ENCODE data around the gene IQGAP3.

IQGAP3 gene

GRCh38 chr1:156483397-156483796 lies 89.0 kb downstream of the IQGAP3 start:
- H3K27me3 ChIP-seq (ENCODE audit: low read depth, low read length): no peaks in the 10 kb centered on the region
- peaks cover 60% of the 10 kb centered on the region for H4K20me1 ChIP-seq (ENCODE audit: insufficient read depth, low read length)

DNA sequence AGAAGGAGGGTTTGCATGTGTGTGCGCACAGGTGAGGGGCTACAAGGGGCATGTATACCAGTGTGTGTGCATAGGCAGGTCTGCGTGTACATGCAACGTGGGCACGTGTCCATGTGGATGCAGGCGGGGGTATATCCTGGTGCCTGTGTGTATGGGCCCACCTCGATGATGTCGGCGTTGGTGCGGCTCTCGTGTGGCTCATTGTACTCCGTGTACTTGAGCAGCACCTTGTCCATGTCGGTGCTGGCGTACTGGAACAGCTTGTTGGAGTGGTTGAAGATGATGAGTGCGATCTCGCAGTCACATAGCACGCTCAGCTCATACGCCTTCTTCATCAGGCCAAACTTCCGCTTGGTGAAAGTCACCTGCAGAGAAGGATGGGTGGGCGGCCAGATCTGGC lies 90.1 kb downstream of the IQGAP3 start:
- H2AFZ ChIP-seq (ENCODE audit: low read depth, low read length): no peak overlapping the region
- H3K4me2 ChIP-seq (ENCODE audit: low read length): peak overlapping the region; percentile 54; the same call in 1 of the 2 replicates
- TF ChIP-seq, protein P1, sequence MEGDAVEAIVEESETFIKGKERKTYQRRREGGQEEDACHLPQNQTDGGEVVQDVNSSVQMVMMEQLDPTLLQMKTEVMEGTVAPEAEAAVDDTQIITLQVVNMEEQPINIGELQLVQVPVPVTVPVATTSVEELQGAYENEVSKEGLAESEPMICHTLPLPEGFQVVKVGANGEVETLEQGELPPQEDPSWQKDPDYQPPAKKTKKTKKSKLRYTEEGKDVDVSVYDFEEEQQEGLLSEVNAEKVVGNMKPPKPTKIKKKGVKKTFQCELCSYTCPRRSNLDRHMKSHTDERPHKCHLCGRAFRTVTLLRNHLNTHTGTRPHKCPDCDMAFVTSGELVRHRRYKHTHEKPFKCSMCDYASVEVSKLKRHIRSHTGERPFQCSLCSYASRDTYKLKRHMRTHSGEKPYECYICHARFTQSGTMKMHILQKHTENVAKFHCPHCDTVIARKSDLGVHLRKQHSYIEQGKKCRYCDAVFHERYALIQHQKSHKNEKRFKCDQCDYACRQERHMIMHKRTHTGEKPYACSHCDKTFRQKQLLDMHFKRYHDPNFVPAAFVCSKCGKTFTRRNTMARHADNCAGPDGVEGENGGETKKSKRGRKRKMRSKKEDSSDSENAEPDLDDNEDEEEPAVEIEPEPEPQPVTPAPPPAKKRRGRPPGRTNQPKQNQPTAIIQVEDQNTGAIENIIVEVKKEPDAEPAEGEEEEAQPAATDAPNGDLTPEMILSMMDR (IDR thresholded peaks at IDR 0.05; ENCODE audit: low read depth, low read length): no peak
- TF ChIP-seq EZH2phosphoT487 (IDR thresholded peaks at IDR 0.05; ENCODE audit: low read depth): no peak
- H3K27ac ChIP-seq (ENCODE audit: low read length): peak overlapping the region; percentile 53
- no peaks in the 10 kb centered on the region for H3K9me3 ChIP-seq (ENCODE audit: insufficient read depth, low read length)
- peaks cover 40% of the 10 kb centered on the region for H3K4me1 ChIP-seq (ENCODE audit: low read length)
- peaks cover 49% of the 10 kb centered on the region for H4K20me1 ChIP-seq (ENCODE audit: insufficient read depth, low read length)
- no peak overlapping the region for H3K4me3 ChIP-seq (ENCODE audit: low read length)
- no peak overlapping the region for H3K9ac ChIP-seq (ENCODE audit: low read length)
- H3K79me2 ChIP-seq (ENCODE audit: low read length): peaks cover 36% of the 10 kb centered on the region
- H3K27me3 ChIP-seq (ENCODE audit: low read depth, low read length): no peaks in the 10 kb centered on the region
- H3K36me3 ChIP-seq (replicated peaks; ENCODE audit: low read depth, low read length): peaks cover 56% of the 10 kb centered on the region

More at GRCh38 chr1:156483397-156483796, 89.0 kb downstream of the IQGAP3 start:
- TF ChIP-seq, protein P1 (IDR thresholded peaks at IDR 0.05; ENCODE audit: low read depth, low read length): no peak
- TF ChIP-seq EZH2phosphoT487 (IDR thresholded peaks at IDR 0.05; ENCODE audit: low read depth): no peak
- Histone ChIP-seq H3K79me2 (ENCODE audit: low read length) (peaks cover 47% of the 10 kb centered on the region), H2AFZ (ENCODE audit: low read depth, low read length) (no peak overlapping the region), H3K4me1 (ENCODE audit: low read length) (peaks cover 51% of the 10 kb centered on the region), H3K36me3 (replicated peaks; ENCODE audit: low read depth, low read length) (peaks cover 47% of the 10 kb centered on the region), H3K9ac (ENCODE audit: low read length) (no peak overlapping the region), H3K4me2 (ENCODE audit: low read length) (no peak overlapping the region), H3K4me3 (ENCODE audit: low read length) (no peak overlapping the region), H3K9me3 (ENCODE audit: insufficient read depth, low read length) (no peaks in the 10 kb centered on the region), H3K27ac (ENCODE audit: low read length) (no peak overlapping the region)

DNA sequence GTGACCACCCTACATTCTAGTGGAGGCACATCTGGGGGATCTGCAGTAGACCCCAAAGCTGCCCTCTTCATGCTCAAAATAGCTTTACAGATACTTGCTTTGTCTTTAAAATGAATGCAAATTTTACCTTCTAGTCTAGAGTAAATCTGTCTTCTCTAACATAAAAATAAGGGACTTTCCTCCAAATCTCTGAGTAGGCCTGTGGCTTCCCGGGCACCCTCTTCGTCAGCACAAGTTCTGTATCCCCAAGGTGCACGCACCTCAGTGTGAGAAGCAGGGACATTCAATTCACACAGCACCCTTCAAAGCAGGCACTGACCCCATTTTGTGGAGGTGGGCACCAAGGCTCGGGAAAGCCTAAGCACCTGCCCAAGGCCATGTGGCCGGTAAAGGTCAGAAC lies 90.8 kb downstream of the IQGAP3 start:
- Histone ChIP-seq H3K79me2 (ENCODE audit: low read length) (peaks cover 28% of the 10 kb centered on the region), H3K4me1 (ENCODE audit: low read length) (peaks cover 32% of the 10 kb centered on the region), H3K4me3 (ENCODE audit: low read length) (peak overlapping the region; percentile 36; the same call in 1 of the 2 replicates), H3K27ac (ENCODE audit: low read length) (peak overlapping the region; percentile 53), H3K27me3 (ENCODE audit: low read depth, low read length) (no peaks in the 10 kb centered on the region), H3K4me2 (ENCODE audit: low read length) (peak overlapping the region; percentile 54), H3K36me3 (replicated peaks; ENCODE audit: low read depth, low read length) (peaks cover 60% of the 10 kb centered on the region), H4K20me1 (ENCODE audit: insufficient read depth, low read length) (peaks cover 41% of the 10 kb centered on the region), H2AFZ (ENCODE audit: low read depth, low read length) (no peak overlapping the region), H3K9me3 (ENCODE audit: insufficient read depth, low read length) (no peaks in the 10 kb centered on the region), H3K9ac (ENCODE audit: low read length) (peak overlapping the region; percentile 36)
- TF ChIP-seq EZH2phosphoT487 (IDR thresholded peaks at IDR 0.05; ENCODE audit: low read depth): no peak
- TF ChIP-seq, protein P1 (IDR thresholded peaks at IDR 0.05; ENCODE audit: low read depth, low read length): no peak

GRCh38 chr1:156480411-156481192 lies 91.8 kb downstream of the IQGAP3 start:
- peak overlapping the region; percentile 53 for H3K27ac ChIP-seq (ENCODE audit: low read length)
- H3K9me3 ChIP-seq (ENCODE audit: insufficient read depth, low read length): no peaks in the 10 kb centered on the region

More at GRCh38 chr1:156480411-156481192, 91.8 kb downstream of the IQGAP3 start:
- no peak for TF ChIP-seq EZH2phosphoT487 (IDR thresholded peaks at IDR 0.05; ENCODE audit: low read depth)
- TF ChIP-seq, protein P1 (IDR thresholded peaks at IDR 0.05; ENCODE audit: low read depth, low read length): peak; percentile 86
- Histone ChIP-seq H3K4me2 (ENCODE audit: low read length) (peak overlapping the region; percentile 54), H3K9ac (ENCODE audit: low read length) (peak overlapping the region; percentile 36), H2AFZ (ENCODE audit: low read depth, low read length) (no peak overlapping the region), H4K20me1 (ENCODE audit: insufficient read depth, low read length) (peaks cover 34% of the 10 kb centered on the region), H3K79me2 (ENCODE audit: low read length) (peaks cover 20% of the 10 kb centered on the region), H3K4me3 (ENCODE audit: low read length) (peak overlapping the region; percentile 36), H3K27me3 (ENCODE audit: low read depth, low read length) (no peaks in the 10 kb centered on the region), H3K36me3 (replicated peaks; ENCODE audit: low read depth, low read length) (peaks cover 62% of the 10 kb centered on the region), H3K4me1 (ENCODE audit: low read length) (peaks cover 30% of the 10 kb centered on the region)
